KMS-11 (cell line): ENCODE data around the gene PSMB7.

Source experiments
- H2AFZ ChIP-seq: fragments of 200-600 bp; sonication (generic); 2 replicates; pipeline ENCODE4 v1.6.1; 2016; ENCODE audit warnings: antibody characterized with exemption, mixed run types, low read depth
- H3K27ac ChIP-seq: fragments of 200-600 bp; sonication (generic); 2 replicates; pipeline ENCODE4 v1.6.1; 2016; ENCODE audit warnings: mild to moderate bottlenecking, mixed run types
- H3K27me3 ChIP-seq: fragments of 200-600 bp; sonication (generic); 2 replicates; pipeline ENCODE4 v1.6.1; 2017; ENCODE audit warnings: mild to moderate bottlenecking, low read depth, mixed run types, moderate library complexity; ENCODE audit not compliant: insufficient read depth
- H3K36me3 ChIP-seq: fragments of 200-600 bp; sonication (generic); 2 replicates; pipeline ENCODE4 v1.6.1; 2017; ENCODE audit warnings: mild to moderate bottlenecking, mixed run types; ENCODE audit not compliant: insufficient read depth
- H3K4me1 ChIP-seq: fragments of 200-600 bp; sonication (generic); 2 replicates; pipeline ENCODE4 v1.6.1; 2016; ENCODE audit warnings: mild to moderate bottlenecking, low read depth, mixed run types; ENCODE audit not compliant: poor library complexity, severe bottlenecking
- H3K4me2 ChIP-seq: fragments of 200-600 bp; sonication (generic); 2 replicates; pipeline ENCODE4 v1.7.0; 2016; ENCODE audit warnings: mild to moderate bottlenecking, mixed run types
- H3K4me3 ChIP-seq: fragments of 200-600 bp; sonication (generic); IDR thresholded peaks from 2 replicates; pipeline ENCODE4 v1.6.1; 2017; ENCODE audit warnings: low read depth, low read length, mixed read lengths; ENCODE audit not compliant: insufficient read depth
- H3K79me2 ChIP-seq: fragments of 200-600 bp; sonication (generic); 2 replicates; pipeline ENCODE4 v1.6.1; 2016; ENCODE audit warnings: low read depth, mixed run types; ENCODE audit not compliant: insufficient read depth
- H3K9ac ChIP-seq: fragments of 200-600 bp; sonication (generic); 2 replicates; pipeline ENCODE4 v1.6.1; 2016; ENCODE audit warnings: mild to moderate bottlenecking, mixed run types
- H4K20me1 ChIP-seq: fragments of 200-600 bp; sonication (generic); 2 replicates; pipeline ENCODE4 v1.6.1; 2016; ENCODE audit warnings: mild to moderate bottlenecking, mixed run types; ENCODE audit not compliant: insufficient read depth
- TF ChIP-seq, protein P1 (sequence below): fragments of 200-600 bp; sonication (generic); conservative IDR thresholded peaks from 2 replicates; pipeline ENCODE4 v1.6.1; 2017; ENCODE audit warnings: low read depth, mild to moderate bottlenecking, antibody characterized with exemption, low read length, moderate library complexity, mixed read lengths

The PSMB7 gene

DNA sequence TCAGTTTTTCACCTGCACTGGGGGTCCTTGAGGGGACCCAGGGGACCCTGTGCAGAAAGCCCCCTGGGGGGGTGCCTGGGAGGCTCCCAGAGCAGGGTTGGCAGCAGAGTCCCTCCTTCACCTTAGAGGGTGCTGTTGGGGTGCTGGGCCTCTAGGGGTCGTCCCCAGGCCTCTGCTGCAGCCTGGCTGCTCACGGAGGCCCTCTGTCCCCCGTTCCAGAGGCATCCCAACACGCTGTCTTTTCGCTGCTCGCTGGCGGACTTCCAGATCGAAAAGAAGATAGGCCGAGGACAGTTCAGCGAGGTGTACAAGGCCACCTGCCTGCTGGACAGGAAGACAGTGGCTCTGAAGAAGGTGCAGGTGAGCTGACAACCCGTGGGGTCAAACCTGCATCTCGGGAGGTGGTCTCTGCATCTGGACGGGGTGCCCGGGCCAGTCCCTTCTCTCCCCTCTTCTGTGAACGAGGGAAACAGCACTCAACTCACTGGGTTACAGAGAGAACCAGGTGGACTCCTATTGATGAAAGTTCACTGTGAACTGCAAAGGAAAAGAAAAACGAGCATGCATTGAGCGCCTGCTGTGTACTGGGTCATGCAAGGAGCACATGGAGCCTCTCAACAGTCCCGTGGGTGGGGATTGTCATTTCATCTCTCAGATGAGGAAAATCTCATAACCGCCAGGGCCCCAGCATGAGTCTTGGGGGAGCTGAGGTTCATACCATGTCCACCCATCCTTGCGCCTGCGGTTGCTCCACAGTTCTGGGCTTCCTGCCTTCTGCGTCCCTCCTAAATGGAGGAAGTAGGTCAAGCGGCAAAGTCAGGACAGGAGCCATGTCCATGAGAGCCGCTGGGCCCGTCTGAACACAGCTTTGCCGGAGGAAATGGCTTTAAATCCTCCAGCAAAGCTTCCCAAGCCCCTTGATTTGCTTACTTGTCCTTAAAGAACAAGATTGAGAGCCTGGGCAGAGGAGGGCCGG, 102.7 kb downstream of the PSMB7 start:
- no peak overlapping the region for H3K27ac ChIP-seq
- no peak overlapping the region for H2AFZ ChIP-seq
- TF ChIP-seq, protein P1, sequence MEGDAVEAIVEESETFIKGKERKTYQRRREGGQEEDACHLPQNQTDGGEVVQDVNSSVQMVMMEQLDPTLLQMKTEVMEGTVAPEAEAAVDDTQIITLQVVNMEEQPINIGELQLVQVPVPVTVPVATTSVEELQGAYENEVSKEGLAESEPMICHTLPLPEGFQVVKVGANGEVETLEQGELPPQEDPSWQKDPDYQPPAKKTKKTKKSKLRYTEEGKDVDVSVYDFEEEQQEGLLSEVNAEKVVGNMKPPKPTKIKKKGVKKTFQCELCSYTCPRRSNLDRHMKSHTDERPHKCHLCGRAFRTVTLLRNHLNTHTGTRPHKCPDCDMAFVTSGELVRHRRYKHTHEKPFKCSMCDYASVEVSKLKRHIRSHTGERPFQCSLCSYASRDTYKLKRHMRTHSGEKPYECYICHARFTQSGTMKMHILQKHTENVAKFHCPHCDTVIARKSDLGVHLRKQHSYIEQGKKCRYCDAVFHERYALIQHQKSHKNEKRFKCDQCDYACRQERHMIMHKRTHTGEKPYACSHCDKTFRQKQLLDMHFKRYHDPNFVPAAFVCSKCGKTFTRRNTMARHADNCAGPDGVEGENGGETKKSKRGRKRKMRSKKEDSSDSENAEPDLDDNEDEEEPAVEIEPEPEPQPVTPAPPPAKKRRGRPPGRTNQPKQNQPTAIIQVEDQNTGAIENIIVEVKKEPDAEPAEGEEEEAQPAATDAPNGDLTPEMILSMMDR, result no peak
- no peaks in the 10 kb centered on the region for H3K36me3 ChIP-seq
- H4K20me1 ChIP-seq, result no peaks in the 10 kb centered on the region
- H3K9ac ChIP-seq, result no peak overlapping the region
- H3K4me3 ChIP-seq, result no peak overlapping the region
- H3K4me2 ChIP-seq, result no peak overlapping the region
- H3K79me2 ChIP-seq, result no peaks in the 10 kb centered on the region
- no peaks in the 10 kb centered on the region for H3K4me1 ChIP-seq
- no peaks in the 10 kb centered on the region for H3K27me3 ChIP-seq

DNA sequence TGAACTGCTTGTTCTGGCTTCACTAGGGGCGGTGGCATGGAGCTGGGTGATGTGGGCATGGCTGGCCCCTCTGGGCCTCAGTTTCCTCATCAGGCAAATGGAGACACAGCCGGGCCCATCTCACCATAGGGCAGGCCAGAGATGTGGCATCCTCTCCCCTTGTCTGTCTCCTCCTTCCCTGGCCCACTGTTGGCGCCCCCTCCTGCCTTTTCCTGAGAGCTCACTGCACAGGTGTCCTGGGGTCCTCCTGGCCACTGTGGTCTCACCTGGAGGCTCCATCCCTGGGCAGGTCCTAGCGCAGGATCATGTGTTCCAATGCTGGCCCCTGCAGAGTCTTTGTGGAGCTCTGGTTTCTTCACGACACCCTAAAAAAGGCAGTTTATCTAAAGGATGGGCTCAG, 104.0 kb downstream of the PSMB7 start:
- no peak overlapping the region for H3K4me3 ChIP-seq
- H3K27me3 ChIP-seq, result no peaks in the 10 kb centered on the region
- no peak overlapping the region for H3K4me2 ChIP-seq
- no peak overlapping the region for H3K27ac ChIP-seq
- no peaks in the 10 kb centered on the region for H3K4me1 ChIP-seq
- TF ChIP-seq, protein P1, result no peak
- H3K79me2 ChIP-seq, result no peaks in the 10 kb centered on the region
- no peak overlapping the region for H3K9ac ChIP-seq
- H3K36me3 ChIP-seq, result no peaks in the 10 kb centered on the region
- no peaks in the 10 kb centered on the region for H4K20me1 ChIP-seq
- no peak overlapping the region for H2AFZ ChIP-seq

DNA sequence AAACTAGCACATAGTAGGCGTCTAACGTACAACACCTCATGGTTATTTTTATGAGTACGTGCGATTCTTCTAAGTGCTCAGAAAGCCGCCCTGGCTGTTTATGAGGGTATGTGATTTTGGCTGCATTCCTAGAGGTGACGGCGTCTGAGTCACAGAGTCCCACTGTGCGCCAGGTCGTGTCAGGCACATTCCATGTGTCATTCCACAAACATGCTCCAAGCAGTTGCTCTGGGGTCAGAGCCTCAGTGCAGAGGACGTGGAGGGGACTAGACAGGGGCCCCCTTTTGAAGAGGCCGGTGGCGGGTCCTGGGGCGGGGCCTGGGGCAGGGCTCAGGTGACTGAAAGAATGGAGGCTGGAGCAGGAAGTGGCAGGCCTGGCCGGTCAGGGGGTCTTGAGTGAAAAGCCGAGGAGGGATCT, 105.6 kb downstream of the PSMB7 start:
- Histone ChIP-seq H3K4me2 (no peak overlapping the region), H3K36me3 (no peaks in the 10 kb centered on the region), H3K4me1 (no peaks in the 10 kb centered on the region), H2AFZ (no peak overlapping the region), H3K79me2 (no peaks in the 10 kb centered on the region), H3K27ac (no peak overlapping the region), H3K4me3 (no peak overlapping the region), H3K27me3 (no peaks in the 10 kb centered on the region), H3K9ac (no peak overlapping the region), H4K20me1 (no peaks in the 10 kb centered on the region)
- TF ChIP-seq, protein P1, result no peak

DNA sequence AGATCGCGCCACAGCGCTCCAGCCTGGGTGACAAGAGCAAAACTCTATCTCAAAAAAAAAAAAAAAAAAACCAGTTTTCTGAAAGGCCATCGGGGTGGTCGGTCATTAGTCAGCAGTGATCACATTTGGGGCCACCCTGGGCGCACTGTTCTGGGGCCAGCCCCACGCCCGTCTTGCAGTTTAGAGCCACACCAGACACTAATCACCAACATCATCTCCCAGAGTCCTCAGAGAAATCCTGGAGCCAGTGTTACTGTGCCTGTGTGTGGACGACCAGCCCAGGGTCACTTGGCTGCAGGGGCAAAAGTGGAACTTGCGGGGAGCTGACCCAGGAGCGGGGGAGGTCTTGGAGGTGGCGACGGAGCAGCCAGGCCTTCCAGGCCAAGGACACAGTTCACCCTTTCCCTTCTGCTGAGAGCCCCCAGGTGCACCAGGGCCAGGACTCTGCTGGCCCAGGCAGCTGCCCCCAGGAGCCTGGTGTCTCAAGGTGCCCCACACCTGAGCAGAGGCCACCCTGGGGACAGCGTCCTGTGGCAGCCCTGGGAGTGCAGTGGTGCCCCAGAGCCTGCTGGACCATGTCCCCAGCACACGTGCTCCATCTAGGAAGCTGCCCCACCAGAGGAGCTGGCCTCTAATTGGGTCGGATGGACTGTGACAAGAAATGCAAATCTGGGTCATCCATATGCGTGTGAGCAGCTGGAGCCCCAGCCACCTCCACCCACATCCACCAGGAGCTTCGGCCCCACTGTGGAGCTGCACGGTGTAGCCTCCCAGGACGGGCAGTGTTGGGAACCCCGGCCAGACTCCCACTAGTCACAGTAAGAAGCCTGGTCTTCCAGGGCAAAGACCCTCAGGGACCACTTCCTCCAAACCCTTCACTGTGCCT, 106.4 kb downstream of the PSMB7 start:
- no peaks in the 10 kb centered on the region for H4K20me1 ChIP-seq
- no peak overlapping the region for H3K4me2 ChIP-seq
- no peaks in the 10 kb centered on the region for H3K4me1 ChIP-seq
- no peaks in the 10 kb centered on the region for H3K79me2 ChIP-seq
- no peak overlapping the region for H3K27ac ChIP-seq
- H2AFZ ChIP-seq, result no peak overlapping the region
- no peak overlapping the region for H3K9ac ChIP-seq
- H3K36me3 ChIP-seq, result no peaks in the 10 kb centered on the region
- H3K27me3 ChIP-seq, result no peaks in the 10 kb centered on the region
- H3K4me3 ChIP-seq, result no peak overlapping the region
- TF ChIP-seq, protein P1, result no peak
